HG03139 (cell line): ENCODE measurements around the gene HRH3.

Experiments
- ATAC-seq: cut with Tn5 transposase; IDR thresholded peaks from one replicate; pipeline ENCODE4 v1.9.1; 2021; ENCODE audit not compliant: unreplicated experiment

HRH3 gene

DNA sequence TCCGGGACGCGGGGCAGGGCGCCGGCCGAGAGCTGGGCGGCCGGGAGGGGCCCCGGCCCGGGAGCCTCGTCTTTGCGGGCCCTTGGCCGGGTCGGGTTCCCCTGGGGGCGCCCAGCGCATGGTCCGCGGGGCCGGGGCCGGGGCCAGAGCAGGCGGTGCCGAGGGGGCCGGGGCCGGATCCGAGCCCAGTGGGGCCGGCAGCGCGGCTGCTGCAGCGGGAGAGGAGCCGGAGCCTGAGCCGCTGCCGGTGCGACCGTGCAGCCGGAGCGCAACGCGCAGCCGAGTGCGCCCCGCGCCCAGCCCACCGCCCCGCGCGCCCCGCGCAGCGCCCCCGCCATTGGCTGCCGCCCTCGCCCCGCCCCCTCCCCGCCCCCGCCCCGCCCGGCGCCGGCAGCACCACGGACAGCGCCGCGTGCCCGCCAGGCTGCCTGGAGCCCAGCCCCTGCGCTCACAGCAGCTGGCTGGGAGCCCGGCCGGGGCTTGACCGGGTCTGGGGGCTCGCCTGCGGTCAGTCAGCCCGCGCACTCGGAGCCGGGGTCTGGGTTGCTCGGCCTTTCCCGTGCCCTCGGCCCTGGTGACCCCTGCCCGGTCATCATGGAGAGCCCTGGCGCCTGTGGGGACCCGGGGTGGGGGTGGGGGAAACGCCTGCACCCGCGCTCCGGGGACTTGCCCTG lies at the start of gene HRH3:
Gene HRH3, minus strand, starts transcription at position 287 of the 674 bp plus-strand sequence. CDS start 308 bp downstream, outside the sequence.
- no peak for ATAC-seq

DNA sequence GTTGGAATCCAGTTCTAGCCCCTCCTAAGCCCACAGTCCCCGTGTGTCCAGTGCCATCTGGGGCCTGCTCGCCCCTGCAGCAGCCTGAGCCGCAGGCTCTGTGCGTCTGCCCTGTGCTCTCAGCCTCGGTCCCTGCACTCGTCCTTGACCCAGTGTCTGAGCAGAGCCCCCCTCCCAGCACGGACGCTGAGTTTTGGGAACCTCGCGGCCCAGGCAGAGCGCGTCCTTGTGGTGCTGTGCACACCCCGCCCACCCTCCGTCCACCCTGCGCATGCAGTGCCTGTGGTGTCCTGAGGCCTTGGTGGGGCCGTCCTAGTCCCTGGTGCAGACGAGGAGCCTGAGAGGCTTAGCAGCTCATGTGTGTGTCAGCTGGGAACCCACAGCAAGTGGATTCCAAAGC lies 49.8 kb upstream of the HRH3 start:
- ATAC-seq: no peak

DNA sequence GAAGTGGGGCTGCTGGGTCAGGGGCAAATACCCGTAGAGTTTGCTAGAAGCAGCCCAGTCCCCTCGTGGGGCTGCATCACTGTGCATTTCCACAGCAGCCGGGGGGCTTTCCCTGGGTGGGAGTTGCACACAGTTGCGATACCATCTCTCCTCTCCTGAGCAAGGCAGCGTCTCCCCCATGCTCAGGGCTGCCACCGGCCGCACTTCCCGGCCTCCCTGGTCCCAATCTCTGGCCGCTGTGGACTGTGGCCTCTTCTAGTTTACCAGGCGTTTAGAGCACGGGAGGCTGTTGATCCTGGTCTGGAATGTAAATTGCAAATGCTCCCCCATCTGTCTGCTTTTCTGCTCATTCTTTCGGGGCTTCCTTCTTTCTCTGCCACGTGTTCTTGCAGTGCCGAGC lies 49.3 kb upstream of the HRH3 start:
- no peak for ATAC-seq

DNA sequence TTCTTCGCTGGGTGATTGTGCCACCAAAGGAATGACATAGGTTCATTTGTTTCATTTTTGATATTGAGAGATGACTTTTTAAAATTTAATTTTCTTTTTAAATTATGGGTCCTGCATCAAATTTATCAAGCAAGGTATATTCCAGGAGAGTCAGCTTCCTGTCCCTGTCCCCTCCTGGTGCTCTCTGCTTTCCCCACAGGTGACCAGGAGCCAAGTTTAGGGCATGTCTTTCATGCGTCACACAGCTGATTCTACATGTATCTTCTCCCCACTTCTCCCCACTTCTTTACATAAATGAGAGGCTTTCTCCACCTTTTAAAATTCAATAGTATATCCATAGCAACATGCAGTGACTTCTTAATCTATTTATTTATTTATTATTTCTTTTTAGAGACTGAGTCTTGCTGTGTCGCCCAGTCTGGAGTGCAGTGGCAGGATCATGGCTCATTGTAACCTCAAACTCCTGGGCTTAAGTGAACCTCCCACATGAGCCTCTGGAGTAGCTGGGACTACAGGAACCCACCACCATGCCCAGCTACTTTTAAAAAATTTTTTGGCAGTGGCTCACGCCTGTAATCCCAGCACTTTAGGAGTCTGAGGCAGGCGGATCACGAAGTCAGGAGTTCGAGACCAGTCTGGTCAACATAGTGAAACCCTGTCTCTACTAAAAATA lies 48.3 kb upstream of the HRH3 start:
- ATAC-seq: no peak

DNA sequence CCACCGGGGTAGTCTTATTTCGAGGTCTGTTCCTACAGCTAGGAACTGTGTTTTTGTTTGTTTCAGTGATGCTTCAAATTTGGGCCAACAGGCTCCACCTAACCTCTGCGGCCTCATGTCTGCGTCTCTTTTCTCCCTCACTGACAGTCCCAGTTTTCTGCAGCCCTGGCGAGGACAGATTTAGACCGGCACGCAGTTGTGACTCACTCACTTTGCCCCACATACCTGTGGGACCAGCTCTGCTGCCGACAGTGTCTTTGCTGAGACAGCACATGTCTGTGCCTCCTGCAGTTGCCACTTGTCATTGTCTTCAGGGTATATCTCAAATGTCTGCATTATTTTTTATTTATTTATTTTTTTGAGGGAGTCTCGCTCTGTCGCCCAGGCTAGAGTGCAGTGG lies 47.5 kb upstream of the HRH3 start:
- no peak for ATAC-seq

DNA sequence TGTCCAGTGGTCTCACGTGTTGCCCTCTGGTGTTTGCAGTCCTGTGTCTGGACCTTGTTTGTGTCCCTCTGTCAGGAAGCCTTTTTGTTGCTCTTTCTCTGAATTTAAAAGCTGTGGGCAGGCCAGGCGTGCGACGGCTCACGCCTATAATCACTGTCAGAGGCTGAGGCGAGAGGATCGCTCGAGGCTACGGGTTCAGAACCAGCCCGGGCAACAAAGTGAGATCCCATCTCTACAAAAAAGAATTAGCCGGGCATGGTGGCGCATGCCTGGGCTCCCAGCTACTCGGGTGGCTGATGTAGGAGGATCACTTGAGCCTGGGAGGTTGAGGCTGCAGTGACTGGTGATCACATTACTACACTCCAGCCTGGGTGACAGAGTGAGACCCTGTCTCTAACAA lies 46.8 kb upstream of the HRH3 start:
- ATAC-seq: no peak

DNA sequence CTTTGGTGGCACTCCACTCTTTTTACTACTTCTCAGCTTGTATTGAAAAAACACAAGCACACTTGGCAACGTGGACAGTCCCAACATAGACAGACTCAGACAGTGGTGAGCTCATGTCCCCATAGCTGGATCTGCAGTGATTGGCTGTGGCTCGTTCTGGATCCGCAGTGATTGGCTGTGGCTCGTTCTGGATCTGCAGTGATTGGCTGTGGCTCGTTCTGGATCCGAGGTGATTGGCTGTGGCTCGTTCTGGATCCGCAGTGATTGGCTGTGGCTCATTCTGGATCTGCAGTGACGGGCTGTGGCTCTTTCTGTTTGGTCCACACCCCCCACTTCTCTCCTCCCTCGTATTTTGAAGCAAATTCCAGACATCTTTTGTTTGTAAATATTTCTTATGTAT lies 46.3 kb upstream of the HRH3 start:
- ATAC-seq: no peak

DNA sequence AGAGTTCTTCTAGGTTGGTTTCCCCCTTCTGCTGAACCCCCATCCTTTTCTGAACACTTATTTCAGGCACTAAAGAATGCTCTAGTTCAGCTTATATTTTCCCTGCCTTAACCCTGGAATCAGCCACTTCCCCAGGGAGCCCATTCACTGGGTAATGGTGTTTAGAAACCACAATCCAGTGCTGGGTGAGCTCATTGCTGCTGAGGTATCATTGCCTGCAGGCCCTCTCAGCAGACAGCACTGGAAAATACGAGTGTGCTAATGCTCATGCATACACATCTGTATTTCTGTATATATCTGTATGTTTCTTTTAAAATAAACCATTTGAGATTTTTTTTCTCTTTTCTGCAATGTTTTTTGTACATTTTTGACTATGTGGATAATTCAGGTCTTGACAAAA lies 45.3 kb upstream of the HRH3 start:
- ATAC-seq: no peak

DNA sequence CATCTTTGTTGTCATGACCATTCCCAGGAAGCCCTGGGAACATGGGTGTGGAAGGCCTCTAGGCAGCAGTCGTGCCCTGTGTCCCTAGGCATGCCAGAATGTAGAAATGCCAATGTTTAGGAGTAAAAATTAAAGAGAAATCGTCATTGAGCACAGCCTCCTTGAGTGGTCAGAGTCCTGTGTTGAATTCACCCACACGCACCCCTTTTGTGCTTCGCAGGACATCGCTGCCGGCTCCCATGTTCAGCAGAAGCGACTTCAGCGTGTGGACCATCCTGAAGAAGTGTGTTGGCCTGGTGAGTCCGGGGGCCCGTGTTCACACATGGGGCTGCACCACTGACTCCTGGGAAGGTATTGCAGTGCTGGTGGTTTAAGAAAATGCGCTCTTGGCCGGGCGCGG lies 43.3 kb upstream of the HRH3 start:
- no peak for ATAC-seq

DNA sequence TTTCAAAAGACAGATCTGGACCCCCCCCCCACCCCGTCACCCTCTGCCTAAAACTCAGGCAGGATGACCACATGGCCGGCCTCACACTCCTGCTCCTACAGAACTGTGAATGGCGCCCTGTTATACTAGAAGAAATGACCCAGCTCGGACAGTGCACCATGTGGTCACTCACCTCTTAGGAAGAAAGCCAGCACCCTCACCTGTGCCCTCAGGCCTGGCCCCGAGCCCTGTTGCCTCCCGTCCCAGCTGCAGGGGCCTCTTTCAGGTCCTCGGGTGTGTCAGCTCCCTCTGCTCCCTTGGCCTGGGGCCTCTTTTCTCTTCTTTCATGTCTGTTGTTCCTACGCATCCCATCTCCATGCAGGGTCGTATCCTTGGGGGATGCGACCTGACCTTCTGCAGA lies 42.0 kb upstream of the HRH3 start:
- no peak for ATAC-seq

DNA sequence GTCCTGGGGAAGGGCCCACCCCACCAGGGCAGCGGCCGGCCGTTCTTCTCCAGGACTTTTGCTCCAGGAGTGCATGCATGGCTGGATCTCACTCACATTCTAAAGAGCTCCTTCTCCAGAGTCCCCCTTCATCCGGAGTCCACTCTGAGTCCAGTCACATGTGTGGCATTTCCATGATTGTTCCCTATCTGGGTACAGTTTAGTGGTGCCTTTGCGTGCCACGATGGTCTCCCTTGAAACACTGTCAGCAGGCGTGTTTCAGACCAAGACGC lies 39.2 kb upstream of the HRH3 start:
- no peak for ATAC-seq

DNA sequence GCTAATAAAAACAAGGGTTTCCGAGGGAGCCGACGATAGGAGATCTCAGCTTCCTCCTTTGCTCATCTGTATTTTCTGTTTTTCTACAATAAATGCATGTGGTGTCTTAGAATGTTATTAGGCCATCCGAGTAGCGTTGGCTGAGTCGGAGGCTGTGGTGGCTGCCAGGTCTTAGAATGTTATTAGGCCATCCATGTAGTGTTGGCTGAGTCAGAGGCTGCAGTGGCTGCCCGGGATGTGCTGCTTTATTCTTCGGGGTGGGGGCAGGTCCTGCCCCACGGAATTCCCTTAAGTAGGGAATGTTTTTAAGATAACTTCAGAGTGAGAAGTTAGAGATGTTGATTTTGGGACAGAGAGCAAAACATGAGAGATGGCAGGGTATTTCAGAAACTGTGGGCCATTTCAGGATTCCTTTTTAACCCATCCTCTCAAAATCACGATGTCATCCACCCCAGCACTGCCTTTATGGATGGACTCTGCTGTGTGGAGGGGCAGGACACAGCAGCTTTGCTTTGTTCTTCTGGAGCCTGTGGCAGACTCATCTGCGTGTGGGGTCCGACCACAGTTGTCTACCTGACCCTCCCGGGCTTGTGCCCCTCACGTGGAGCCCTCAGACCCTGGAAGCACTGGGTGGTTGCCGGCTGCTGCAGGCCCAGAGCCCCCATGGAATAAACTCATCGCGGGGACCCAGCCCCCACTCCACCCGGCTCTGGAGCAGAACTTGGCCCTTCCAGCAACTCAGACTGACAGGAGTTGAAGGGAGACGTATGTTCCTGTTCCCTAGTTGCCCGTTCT lies 38.6 kb upstream of the HRH3 start:
- no peak for ATAC-seq

DNA sequence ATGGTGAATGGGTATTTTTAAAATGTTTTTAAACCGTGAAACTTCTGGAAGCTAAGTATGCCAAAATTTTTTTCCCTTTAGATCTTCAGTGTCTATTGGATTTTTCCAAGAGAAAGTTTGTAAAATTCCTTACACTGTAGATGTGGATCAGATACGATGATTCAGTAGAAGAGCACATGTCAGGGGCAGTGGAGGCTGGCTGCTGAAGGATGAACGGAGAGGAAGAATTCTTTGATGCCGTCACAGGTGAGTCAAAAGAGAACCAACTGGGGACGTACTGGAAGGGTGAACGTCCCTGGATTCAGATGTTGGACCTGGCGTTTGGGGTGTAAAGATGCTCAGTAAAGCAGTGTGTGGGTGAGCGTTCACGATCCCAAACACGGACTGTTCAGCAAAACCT lies 35.9 kb upstream of the HRH3 start:
- ATAC-seq: no peak

DNA sequence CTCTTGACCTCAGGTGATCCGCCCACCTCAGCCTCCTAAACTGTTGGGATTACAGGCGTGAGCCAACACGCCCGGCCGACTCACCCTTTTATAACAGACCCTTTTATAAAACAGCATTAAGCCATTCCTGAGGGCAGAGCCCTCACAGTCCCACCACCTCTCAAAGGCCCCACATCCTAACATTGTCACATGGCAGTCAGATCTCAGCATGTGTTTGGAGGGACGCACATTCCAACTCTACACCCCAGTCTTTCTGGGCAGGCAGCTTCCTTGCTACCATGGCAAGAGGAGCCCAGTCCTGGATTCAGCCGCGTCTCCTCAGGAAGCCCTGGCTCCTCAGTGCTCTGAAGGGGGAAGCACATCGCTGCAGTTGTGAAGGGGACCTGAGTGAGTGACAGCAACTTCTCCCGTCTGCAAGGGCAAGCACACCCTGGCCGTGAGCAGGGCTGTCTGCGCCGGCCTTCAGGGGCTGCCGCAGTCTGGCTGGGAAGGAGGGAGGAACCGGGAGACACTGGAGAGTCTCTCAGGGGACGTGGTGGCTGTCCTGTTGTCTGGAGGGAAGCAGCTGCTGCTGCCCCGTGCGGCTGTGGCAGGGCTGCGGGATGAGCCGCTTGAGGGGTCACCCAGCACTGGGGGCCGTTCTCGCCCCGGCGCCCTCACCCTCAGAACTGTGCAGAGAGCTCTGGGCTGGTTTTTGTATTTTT lies 34.1 kb upstream of the HRH3 start:
- no peak for ATAC-seq

DNA sequence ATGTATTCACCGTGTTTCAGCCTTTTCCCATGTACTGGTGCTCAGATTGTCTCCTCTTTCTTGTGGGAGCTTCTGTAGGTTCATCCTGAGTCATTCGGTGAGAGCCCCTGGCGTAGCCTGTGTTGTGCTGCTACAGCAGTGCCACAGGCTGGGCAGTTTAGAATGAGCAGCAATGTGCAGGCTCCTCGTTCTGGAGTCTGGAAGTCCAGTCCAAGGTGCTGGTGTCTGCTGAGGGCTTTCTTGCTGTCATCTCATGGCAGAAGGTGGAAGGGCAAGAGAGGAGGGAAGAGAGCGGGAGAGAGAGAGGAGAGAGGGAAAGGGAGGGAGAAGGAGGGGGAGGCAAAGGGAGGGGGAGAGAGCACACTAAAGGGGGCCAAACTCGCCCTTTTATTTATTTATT lies 33.3 kb upstream of the HRH3 start:
- ATAC-seq: no peak

DNA sequence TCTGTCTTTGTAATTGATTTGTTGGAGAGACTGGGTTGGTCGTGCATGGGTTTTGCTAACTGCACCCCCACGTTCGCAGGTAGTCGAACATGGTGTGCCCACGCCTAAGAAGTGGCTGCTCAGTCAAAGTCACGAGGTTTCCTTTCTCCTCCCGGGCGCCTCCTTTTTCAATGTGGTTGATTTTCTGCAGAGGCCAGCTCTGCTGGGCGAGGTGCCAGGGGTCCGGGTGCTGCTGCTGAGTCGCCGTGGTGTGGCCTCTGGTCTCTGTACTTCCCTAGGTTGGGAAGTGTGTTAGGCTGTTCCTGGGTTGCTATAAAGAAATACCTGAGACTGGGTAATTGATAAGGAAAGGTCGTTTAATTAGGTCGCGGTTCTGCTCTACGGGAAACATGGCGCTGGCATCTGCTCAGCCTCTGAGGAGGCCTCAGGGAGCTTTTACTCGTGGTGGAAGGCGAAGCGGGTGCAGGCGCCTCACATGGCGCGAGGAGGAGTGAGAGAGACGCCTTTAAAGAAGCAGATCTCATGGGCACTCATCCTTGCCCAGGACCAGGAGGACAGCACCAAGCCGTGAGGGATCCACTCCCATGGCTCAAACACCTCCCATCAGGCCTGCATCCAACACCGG lies 32.4 kb upstream of the HRH3 start:
- no peak for ATAC-seq

DNA sequence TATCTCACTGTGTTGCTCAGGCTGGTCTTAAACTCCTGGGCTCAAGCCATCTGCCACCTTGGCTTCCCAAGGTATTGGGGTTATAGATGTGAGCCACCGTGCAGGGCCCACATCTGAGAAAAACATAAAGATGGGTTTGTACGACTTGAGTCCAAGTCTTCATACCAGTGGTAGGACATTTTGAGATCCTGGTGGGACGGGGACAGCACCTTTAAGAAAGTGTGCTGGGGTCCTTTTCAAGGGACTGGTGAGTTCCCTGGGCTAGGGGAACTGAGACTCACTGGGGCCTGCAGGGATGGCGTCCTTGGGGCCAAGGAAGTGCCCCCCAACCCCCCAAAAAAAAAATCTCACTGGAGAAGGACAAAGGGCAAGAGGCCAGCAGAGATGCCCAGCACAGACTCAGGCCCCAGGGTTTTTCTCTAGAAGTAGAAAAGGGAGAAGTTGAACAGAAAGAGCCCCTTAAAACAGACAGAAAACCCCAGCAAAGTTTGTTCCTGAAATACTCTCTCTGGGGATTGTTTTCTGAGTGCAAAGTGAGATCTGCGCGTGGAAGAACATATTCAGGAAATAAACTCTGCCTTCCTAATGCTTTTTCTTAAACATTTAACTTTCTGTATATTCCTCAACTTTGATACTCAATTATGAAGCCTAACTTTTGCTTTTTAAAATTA lies 28.9 kb upstream of the HRH3 start:
- ATAC-seq: no peak

DNA sequence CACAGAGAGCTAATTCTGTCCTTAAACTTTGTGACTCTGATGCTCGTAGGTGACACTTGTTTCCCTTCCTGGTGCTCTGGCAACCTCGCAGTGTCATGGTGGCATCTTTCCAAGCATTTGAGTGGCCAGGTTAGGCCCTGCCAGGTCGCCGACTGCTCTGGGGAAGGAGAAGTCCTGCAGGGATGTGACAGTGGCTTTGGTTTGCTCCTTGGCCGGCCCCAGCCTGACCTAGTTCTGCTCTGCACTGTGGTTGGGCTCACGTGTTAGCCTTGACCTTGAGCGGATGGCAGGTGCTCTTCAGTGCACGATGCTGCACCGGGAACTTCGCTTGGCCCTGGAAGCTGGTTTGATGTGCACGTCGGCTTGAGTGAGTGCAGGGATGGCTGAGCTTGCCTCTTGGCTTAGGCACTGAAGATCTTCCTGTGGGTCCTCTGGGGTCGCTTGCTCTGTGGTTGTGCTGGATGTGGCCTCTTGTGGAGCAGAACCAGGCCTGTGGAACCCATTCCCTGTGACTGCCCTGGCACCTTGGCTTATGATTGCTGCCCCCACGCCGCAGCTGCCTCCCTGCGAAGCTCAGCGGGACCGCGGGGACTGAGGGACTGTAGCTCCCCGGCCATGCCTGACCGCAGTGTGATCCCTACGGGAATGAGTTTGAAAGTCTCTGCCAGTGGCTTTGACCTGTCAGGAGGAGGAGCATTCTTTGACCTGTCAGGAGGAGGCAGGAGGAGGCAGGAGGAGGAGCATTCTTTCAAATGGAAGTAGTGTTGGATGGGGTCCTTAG lies 27.0 kb upstream of the HRH3 start:
- no peak for ATAC-seq

DNA sequence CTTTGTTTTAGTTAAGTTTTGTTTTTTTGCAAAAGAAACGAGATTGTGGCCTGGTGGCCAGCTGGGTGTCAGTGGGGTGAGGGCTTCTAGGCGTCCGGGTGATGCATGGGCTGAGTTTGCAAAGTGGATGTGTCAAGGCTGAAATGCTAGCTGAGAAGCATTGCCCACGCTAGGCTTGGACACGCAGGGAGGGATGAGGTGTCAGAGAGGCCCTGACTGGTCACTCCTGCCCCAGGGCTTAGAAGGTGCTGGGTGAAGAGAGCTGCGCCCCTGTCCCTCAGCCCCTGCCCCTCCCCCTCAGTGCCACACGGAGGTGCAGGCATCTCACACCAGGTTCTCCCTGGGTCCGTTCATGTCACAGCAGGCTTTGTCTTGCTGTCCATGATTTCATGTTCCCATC lies 26.4 kb upstream of the HRH3 start:
- no peak for ATAC-seq

DNA sequence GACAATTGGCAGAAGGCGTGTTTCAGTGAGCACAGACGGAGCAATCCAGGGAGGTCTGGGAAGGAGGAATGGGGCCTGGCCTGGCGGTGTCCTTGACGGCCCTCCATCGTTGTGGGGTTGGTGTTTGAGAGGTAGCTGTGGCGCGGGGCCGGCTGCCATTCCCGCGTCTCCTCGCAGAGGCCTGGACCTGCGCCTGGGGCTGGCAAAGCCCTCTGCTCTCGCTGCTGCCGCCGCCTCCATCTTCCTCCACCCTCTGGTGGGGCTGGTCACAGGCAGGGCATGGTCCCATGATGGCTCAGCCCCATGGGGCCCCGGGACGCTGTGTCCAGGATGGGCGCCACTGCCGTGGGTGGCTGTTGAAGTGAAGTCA lies 25.8 kb upstream of the HRH3 start:
- no peak for ATAC-seq
